Frontal cortex (tissue), 4 donors: ENCODE measurements around the gene HIPK2. TPM values are rescaled to one million over a fixed set of nuclear protein-coding genes. Genes with fewer than 3 reads are reported as not detected.
A peak's percentile ranks its signal among the peaks of the same experiment; 100 is the strongest.

Source experiments
- DNase-seq, 2 donors: peaks; one replicate each; pipeline ENCODE4 v3.0.0; 2012; ENCODE audit warnings: low spot score in 2 of 2
- FAIRE-seq: peaks from 2 replicates; lab custom pipeline; 2012; peaks lifted over from hg19 to GRCh38; lab: Jason Lieb, UNC
- total RNA-seq: library from RNA; depleted of rRNA; stranded (reverse); fragments of >200 nt; gene quantifications from one replicate; pipeline ENCODE4 v1.2.3, GENCODE V29; 2014
- donor health status: control.
- donor health status: control.
- donor health status: control.

The HIPK2 gene
- total RNA-seq, 1 donor from 2014 or later = 10.2 TPM

DNA sequence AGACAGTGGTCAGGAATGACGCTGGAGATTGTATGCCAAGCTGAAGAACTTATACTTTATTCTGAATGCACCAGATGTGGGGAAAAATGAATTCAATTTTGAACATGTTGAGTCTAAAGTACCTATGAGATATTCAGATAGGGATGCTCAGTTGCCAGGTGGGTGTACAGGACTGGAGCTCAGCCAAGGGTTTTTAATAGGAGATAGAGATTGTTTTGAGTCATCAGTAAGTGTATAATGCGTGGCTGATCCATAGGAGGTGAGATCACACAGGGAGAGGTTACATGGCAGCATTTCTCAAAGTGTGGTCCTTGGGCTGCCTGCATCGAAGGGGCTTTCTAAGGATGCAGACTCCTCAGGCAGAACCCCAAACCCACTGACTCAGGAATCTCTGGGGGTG is 6.8 kb upstream of the HIPK2 start:
- FAIRE-seq = no peak

DNA sequence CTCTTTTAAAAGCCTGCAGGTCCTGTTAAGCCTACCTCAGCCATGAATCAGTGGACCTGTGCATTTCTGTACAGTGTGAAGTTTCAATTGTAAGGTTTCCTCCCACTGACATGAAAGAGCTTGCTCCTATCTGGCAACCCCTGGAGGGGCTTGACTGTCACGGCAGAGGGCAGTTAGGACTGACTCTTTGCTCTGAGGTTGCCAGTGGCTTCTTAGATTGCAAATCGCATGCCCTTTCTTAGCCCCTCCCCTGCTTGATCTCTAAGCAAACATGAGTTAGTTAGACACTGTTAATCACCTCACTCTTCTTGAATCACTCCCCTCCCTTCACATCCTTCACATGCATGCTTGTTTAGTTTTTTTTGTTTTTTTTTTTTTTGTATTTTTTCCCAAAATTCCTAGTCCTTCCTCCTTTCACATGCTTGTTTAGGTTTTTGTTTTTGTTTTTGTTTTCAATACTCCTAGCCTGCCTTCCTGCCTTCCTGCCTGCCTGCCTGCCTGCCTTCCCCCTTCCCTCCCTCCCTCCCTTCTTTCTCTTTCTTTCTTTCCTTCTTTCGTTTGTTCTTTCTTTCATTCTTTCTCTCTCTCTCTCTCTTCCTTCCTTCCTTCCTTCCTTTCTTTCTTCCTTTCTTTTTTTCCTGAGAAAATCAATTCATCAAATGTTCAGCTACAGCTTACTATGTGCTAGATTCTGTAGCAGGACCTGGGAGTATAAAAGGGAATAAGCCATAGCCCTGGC is 6.0 kb upstream of the HIPK2 start:
- DNase-seq = no peak
- FAIRE-seq = no peak

More for the DNA sequence above, 6.8 kb upstream of the HIPK2 start:
- DNase-seq = no peak

DNA sequence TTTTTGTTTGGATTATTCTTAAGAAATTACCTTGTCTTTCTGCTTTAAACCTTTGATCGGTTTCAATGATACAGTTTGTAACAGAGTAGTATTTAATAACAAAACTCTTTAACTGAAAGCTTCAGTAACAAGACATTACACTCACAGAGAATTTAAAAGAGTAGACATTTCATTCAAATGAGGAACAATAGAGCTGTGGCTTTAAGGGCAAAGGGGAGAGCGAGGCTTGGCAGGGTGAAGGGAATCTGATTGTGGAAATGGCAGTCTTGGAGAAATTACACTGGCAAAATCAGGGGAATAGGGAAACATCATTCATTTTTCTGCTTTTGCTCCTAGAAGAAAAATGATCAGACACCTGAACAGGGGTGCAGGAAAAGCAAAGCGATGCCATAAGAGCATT is 5.1 kb upstream of the HIPK2 start:
- FAIRE-seq (no peak), DNase-seq (no peak)

DNA sequence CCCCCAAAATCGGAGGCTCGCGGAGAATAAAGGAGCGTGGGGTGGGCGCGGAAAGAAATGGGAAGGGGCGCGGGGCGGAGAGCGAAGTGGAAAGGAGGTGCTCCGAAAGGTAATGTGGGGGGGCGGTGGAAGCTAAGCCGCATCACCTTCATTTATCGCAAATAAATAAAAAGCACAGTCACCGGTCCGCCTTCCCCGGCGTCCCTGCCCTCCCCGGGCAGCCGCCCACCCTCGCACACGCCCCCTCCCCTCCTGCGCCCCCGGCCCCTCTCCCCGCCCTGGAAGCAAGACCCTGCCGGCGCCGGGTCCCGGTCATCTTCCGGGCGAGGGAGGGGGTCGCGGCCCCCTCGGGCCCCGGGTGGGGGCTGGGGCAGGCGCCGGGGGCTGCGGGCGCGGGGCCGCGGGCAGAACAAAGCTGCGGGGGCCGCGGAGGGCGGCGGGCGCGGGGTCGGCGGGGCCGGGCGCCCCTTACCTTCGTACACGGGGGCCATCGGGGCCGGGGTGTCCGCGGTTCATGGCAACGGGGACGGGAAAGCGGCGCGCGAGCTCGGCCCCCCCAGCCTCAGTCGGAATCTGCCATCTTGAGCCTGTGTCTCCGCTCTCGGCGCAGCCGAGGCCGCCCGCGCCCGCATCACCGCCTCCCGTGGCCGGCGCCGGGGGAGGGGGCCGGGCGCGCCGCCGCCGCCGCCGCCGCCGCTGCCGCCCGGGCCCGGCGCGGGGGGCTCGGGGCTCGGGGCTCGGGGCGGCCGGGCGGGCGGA is 486 bp downstream of the HIPK2 start:
- FAIRE-seq (no peak), DNase-seq (peak; percentile 69 to 82)

DNA sequence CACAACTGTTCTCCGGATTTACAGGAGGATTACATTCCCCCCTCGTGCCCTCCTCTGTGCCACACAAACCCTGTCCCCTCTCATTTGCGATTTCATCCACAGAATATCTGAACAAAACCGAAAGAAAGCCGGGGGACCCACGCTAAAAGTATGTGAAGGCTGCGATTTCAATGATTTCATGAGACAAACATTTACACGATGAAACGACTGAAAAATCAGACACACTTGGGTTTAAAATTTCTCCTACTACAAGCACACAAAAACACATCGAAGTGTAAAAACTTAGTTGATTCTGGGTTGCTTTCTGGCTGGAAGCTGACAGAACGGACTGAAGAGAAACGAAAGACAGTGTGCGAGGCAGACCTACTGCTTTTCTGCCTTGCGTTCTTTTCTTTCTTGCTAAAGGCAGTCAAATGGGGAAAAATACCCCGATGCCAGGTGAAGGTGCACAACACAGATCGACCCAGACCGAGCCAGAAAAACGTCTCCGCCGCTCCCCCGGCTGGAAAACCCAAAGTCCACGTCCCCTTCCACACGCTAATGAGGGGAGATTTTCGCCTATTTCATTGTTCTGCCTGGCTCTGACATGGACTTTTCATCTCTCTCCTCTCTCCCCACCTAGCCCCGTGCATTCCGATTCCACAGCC is 1.2 kb downstream of the HIPK2 start:
- no peak for FAIRE-seq
- DNase-seq = peak; percentile 32 to 58

DNA sequence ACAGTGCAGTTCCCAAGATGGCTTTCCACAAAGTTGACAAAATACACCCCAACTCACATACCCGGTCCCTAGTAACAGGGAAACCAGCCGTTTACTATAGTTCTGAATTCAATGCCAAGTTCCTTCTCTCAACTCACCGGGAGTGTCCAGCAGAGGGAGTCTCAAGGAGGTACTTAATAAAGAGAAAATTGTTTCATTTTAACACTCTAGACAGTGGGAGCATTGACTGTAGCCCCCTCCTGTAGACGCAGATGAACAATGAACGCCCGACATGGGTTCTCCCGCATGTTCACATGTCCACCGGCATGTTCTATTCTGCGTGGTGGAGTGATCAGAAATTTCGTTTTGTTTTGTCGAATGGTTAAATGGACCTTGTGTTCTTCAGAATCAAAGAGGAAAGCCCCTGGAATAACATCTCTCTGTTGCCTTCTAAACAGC is 1.9 kb downstream of the HIPK2 start:
- peak; percentile 54 to 64 for DNase-seq
- FAIRE-seq = no peak

DNA sequence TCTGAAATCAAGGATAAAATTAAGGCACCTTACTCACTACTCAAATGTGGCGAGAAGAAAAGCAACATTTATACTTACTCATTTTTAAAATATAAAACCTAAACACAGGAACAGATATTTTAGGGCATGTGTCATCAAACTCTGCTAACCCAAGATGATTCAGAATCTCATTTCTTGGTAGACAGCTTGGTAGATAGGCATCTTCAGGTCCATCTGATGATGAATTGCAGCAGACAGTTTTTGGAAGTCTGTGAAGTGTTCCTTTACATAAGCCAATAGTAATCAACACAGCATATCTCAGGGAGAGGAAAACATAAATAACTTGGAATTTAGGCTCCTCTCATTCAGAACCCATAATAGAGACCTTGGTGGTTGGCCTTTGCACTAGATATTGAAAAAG is 3.4 kb downstream of the HIPK2 start:
- FAIRE-seq (no peak), DNase-seq (no peak)

DNA sequence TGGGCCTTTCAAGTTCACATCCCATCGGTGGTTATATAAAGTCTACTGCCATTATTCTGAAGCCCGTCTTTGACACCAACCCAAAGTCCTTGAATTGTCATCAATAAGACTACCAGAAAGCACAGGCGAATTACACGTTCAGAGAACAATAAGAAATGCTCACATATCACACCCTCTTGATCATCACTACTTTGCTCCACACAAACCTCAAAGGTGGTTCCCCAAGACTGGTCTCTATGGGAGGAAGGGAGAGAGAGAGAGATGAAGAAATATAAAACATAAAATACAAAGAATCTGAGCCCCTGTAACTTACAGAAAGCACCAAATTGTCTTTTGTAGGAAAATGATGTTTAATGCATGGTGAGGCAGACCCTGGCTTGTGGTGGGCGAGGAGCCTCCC is 4.4 kb downstream of the HIPK2 start:
- no peak for FAIRE-seq

DNA sequence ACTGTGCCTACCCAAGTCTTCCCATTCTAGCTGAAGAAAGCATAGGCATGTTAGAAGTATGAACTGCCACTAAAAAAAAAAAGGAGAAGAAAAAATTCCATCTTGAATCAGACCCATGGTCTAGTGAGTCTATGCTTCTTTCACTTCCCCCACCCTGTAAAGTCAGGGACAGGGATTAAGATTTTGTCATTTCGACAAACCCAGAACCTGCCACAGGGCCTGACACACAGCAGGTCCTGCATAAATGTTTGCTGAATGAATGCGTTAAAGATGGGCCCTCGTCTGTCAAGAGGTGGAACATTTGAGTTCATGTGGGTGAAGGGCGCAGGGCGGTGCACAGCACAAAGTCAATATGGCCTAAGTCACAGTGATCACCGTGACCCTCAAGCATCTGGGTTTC is 4.9 kb downstream of the HIPK2 start:
- FAIRE-seq (no peak), DNase-seq (no peak)

More for the DNA sequence above, 4.4 kb downstream of the HIPK2 start:
- DNase-seq = no peak

DNA sequence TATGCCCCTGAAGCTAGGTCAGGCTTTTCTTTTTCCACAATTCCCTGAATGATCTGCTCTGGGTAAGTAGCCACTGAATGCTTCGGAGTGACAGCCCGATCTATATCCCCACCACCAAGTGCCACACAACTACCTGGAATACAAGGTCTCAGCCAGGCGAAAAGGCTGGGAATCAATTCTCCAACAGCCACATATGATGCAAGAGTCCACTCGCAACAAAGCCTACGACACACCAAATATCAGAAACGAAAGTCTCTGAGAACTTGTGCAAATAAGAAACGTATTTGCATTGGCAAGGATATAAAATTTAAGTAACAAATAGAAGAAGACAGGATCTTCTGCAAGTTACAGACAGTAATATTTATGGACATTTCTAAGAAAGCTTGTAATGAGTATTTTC is 5.7 kb downstream of the HIPK2 start:
- FAIRE-seq = no peak
- DNase-seq = no peak

DNA sequence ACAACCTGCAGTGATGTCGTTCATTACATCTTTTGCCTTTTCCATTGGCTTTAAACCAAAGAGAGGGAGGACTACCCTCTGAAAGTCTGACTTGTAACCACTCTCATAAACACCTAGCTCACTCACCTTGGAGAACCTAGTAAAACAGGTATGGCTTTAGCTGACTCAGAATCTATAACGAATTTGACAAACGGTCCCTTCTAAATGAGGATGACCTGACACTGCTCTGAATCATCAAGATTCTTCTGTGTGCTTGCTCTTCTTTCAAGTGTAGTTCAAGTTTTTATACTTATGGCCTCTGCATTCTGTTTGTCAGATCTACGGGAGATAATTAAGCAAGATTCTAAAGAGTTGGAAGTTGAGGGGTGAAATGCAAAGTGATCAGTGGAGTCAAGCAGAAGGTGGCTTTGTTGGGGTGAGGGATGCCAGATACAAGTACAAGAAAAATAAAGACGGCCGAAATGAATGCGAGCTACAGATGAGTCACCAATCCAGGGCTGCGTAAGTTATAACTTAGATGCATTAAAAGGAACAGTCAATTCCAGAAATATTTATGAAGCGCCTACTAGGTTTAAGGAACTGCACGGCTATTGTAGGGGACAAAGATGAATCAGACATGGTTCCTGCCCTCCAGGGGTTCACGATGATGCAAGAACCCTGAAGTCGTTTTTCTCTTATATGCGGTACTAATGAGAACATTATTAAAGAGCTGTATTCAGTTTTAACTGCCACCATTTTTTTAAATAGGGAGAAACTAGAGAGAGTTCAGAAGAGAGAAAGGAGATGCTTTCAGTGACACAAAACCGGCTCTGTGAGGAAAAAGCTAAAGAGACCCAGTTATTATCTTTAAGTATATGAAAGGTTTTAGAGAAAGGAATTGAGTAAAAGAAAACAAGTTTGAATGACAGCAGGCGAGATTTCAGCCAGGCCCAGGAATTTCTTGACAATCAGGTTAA is 6.5 kb downstream of the HIPK2 start:
- no peak for FAIRE-seq
- no peak for DNase-seq

DNA sequence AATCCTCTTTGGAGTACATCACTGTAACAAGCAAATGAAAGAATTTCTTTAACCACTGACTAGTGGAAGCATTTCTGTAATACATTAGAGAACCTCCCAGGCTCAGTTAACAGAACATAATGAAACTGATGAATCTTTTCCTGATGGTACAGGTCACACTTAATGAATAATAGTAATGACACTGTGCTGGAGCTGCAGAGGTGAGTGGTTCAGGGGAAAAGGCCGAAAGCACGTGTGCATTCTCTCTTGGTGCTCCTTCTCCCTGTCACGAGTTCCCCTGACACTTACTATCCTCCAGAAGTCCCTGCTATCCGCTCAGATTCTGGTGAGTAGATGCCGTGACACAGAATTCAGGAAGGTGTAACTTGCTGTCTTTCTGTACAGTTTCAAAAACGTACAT is 8.0 kb downstream of the HIPK2 start:
- DNase-seq = no peak
- no peak for FAIRE-seq

DNA sequence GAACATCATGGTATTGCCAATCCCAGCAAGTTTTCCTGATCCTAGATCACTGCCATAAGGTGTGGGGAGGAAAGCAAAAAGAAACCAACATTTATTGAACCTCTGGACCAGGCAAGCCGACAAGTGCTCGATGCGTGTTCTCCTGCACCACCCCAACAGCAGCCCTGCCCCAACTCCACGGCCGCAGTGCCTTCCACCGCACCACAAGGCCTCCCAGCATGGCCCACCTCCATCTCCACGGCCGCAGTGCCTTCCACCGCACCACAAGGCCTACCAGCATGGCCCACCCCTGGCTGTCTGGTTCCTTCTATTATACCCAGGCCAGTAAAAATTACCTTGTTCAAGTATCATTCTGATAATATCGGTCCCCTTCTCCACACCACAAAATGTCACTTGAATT is 8.7 kb downstream of the HIPK2 start:
- DNase-seq (no peak), FAIRE-seq (no peak)

DNA sequence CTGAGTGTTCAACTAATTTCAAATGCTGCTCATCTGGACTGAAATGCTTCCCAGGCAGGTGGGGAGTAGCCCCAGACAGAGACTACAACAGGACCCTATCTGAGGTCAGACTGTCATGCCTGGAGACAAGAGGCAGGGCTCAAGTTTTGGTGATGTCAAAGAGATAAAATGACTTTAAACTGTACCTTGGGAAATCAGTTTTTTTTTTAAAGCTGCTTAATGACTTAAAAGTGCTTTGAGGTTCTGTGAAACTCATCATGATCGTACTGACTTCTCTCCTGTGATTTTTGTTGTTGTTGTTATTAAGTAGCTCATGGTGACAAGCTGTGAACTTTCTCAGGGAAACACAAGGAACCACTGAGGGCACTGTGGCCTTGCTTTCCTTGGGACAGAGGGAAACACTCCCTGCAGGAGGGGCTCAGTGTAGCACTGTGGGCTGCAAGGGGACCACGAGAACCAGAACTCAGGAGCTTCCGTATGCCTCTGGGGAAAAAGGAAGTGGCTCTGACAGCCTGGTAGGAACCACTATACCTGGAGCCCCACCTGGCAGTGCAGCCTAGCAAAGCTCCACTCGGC is 9.5 kb downstream of the HIPK2 start:
- DNase-seq = no peak
- FAIRE-seq = no peak

DNA sequence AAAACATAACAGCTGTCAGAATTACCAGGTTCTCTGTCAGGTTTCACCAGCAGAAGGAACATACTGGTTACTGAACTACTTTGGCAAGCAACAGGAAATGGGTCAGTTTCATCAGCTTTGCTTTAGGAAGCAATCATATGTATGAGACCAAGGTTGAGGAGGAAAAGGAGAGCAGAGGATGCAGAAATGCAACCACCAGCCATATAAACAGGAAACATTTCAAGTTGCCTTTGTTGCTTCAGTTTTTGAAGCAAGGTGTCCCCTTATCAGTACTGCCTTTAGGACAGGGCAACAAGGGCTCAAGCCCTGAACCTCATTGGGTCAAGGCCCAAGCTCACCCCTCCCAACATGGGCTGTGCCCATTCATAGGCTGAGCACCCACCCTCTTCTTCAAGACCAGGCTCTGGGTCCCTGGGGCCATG is 10.2 kb downstream of the HIPK2 start:
- DNase-seq = no peak
- FAIRE-seq = no peak

DNA sequence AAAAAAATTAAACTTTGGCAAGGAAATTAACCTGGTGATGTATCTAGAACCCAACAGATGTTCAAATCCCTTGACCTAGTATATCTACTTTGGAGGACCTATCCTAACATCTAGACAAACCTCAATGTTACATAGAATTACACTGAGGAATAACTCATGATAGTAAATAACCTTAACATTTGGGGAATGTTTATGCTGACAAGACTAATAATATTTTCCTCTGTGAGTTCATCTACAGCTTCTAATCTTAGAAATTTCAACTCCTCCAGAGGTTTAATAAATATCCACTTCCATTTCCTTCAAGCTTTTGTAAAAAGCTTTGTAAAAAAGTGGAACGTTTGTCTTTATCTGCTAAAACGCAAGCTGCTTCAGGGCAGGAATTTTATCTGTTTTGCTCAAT is 12.7 kb downstream of the HIPK2 start:
- DNase-seq (no peak), FAIRE-seq (no peak)

DNA sequence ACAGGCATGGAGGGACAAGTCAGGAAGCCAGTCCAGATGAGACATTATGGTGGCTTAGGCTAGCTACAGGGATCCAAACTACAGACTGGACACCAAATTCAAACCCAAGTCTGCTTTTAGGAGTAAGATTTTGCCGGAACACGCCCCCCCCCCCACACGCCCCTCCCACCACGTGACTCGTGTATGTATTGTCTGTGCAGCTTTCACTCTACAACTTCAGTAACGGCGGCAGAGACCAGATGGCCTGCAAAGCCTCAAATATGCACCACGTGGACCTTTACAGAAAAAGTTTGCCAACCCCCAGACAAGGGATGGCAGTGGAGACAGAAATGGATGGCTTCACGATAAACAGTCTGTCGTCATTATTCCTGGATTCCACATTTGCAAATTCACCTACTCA is 14.5 kb downstream of the HIPK2 start:
- no peak for DNase-seq
- no peak for FAIRE-seq

DNA sequence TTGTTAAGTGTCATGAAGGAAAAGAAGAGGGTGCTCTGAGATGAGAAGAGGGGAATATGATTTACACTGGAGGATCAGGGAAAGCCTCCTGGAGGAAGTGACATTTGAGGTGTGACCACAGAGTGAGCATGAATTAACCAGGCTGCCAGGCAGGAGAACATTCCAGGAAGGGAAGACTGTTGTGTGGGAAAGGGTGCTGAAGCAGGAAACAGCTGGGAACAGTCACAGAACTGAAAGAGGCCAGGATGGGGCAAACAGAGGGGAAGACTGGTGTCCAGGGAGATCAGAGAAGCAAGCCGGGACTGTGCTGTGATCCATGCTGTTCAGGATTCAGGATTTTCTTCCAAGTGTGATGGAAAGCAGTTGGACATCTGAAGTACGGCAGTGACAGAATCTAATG is 14.9 kb downstream of the HIPK2 start:
- FAIRE-seq = no peak
- no peak for DNase-seq

DNA sequence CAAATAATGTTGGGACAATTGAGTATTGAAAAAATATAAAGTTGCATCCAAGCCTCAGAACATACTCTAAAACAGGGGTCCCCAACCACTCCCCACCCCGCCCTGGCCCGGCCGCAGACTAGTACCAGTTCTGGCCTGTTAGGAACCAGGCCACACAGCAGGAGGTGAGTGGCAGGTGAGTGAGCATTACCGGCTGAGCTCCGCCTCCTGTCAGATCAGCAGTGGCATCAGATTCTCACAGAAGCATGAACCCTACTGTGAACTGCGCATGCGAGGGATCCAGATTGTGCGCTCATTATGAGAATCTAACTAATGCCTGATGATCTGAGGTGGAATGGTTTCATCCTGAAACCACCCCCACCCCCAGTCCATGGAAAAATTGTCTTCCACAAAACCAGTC is 19.4 kb downstream of the HIPK2 start:
- DNase-seq (no peak), FAIRE-seq (no peak)

DNA sequence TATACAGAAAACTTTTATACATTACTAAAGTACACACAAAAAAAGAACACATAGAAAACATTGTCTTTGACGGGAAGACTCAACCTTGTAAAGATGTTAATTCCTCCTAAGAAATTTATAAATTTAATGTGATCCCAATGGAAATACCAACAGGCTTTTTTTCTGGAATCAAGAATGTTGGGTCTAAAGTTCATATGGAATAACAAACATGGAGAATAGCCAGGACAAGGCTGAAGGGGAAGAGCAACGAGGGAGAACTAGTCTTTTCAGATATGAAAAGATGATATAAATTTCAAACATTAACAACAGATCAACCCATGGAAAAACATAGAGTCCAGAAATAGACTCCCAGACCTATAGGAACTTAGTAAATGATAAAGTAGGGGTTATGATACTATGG is 19.8 kb downstream of the HIPK2 start:
- DNase-seq (no peak), FAIRE-seq (no peak)
